Muscle of leg (tissue), 11 donors: ENCODE data around the gene PHLDA1. TPM values are rescaled to one million over a fixed set of nuclear protein-coding genes. Genes with fewer than 3 reads are reported as not detected.

Experiments
- DNase-seq: peaks from one replicate; pipeline ENCODE4 v3.0.0; 2013
- H3K27ac ChIP-seq: one replicate; pipeline ENCODE4 v1.5.1; 2013; ENCODE audit warnings: mild to moderate bottlenecking, low read length, control low read depth
- H3K27me3 ChIP-seq: one replicate; pipeline ENCODE4 v1.6.1; 2013; ENCODE audit warnings: low read length; ENCODE audit not compliant: control insufficient read depth, insufficient read depth
- H3K36me3 ChIP-seq: one replicate; pipeline ENCODE4 v1.6.1; 2013; ENCODE audit warnings: low read length; ENCODE audit not compliant: control insufficient read depth, insufficient read depth
- H3K4me1 ChIP-seq: one replicate; pipeline ENCODE4 v1.6.1; 2013; ENCODE audit warnings: low read length; ENCODE audit not compliant: control insufficient read depth, insufficient read depth
- H3K4me3 ChIP-seq: one replicate; pipeline ENCODE4 v1.5.1; 2013; ENCODE audit warnings: low read length, control low read depth
- H3K9me3 ChIP-seq: replicated peaks from 2 replicates; pipeline ENCODE4 v1.6.1; 2013; ENCODE audit warnings: low read depth, low read length; ENCODE audit not compliant: control insufficient read depth
- WGBS: methylation state at CpG from one replicate; pipeline ENCODE4 v1.1.5; 2013; ENCODE audit warnings: missing lambda C conversion rate; ENCODE audit not compliant: insufficient coverage; 5-methylcytosine and 5-hydroxymethylcytosine counted together
- polyA plus RNA-seq, 8 donors: library from polyadenylated mRNA; unstranded; fragments of 120-200 nt; gene quantifications; one replicate each; pipeline versions ENCODE4 v1.2.1 to v1.2.3, GENCODE V29; 2013; ENCODE audit warnings: inconsistent platforms in 1 of 8, low replicate concordance in 1 of 8; ENCODE audit not compliant: insufficient read length in 8 of 8, insufficient read depth in 1 of 8
- total RNA-seq: library from RNA; stranded (reverse); fragments of 120-200 nt; gene quantifications from one replicate; pipeline ENCODE4 v1.2.4, GENCODE V29; 2013

The PHLDA1 gene
- total and polyA plus RNA-seq, 9 donors, result 15.3 to 42.0 (median 23.8) TPM

- peak; percentile 43 for DNase-seq
Observed at GRCh38 chr12:76006028-76006925, 25.3 kb downstream of the PHLDA1 start.

GRCh38 chr12:76003355-76003638 is 28.3 kb downstream of the PHLDA1 start:
- no peaks in the 10 kb centered on the region for H3K27me3 ChIP-seq
- no peaks in the 10 kb centered on the region for H3K9me3 ChIP-seq
- no peak for DNase-seq
- WGBS, result no CpG with 5 or more reads among the region's 2 CpGs
- H3K4me1 ChIP-seq, result peaks cover 9% of the 10 kb centered on the region
- no peak overlapping the region for H3K4me3 ChIP-seq
- H3K27ac ChIP-seq, result no peak overlapping the region
- no peaks in the 10 kb centered on the region for H3K36me3 ChIP-seq

More at GRCh38 chr12:76006028-76006925, 25.3 kb downstream of the PHLDA1 start:
- H3K9me3 ChIP-seq, result no peaks in the 10 kb centered on the region
- H3K36me3 ChIP-seq, result no peaks in the 10 kb centered on the region
- no peak overlapping the region for H3K4me3 ChIP-seq
- 67% methylated on average over 1 of the region's 9 CpGs for WGBS
- no peak overlapping the region for H3K27ac ChIP-seq
- H3K27me3 ChIP-seq, result no peaks in the 10 kb centered on the region
- H3K4me1 ChIP-seq, result peaks cover 12% of the 10 kb centered on the region

GRCh38 chr12:76002598-76003354 is 28.8 kb downstream of the PHLDA1 start:
- Histone ChIP-seq H3K4me1 (peaks cover 9% of the 10 kb centered on the region), H3K36me3 (no peaks in the 10 kb centered on the region), H3K4me3 (no peak overlapping the region), H3K9me3 (no peaks in the 10 kb centered on the region), H3K27me3 (no peaks in the 10 kb centered on the region), H3K27ac (no peak overlapping the region)
- peak; percentile 32 for DNase-seq
- WGBS, result no CpG with 5 or more reads among the region's 1 CpG

GRCh38 chr12:75998292-75999063 is 33.1 kb downstream of the PHLDA1 start:
- no CpG with 5 or more reads among the region's 4 CpGs for WGBS
- DNase-seq, result no peak
- H3K4me3 ChIP-seq, result no peak overlapping the region

GRCh38 chr12:75997658-75998057 is 33.9 kb downstream of the PHLDA1 start:
- Histone ChIP-seq H3K9me3 (no peaks in the 10 kb centered on the region), H3K27ac (no peak overlapping the region), H3K36me3 (no peaks in the 10 kb centered on the region), H3K4me1 (no peaks in the 10 kb centered on the region), H3K27me3 (no peaks in the 10 kb centered on the region), H3K4me3 (no peak overlapping the region)
- DNase-seq, result no peak
- WGBS, result 69% methylated on average over 3 of the region's 3 CpGs

More at GRCh38 chr12:75998292-75999063, 33.1 kb downstream of the PHLDA1 start:
- H3K27me3 ChIP-seq, result no peaks in the 10 kb centered on the region
- H3K36me3 ChIP-seq, result no peaks in the 10 kb centered on the region
- H3K4me1 ChIP-seq, result peaks cover 4% of the 10 kb centered on the region
- no peak overlapping the region for H3K27ac ChIP-seq
- no peaks in the 10 kb centered on the region for H3K9me3 ChIP-seq

GRCh38 chr12:75996861-75997447 is 34.6 kb downstream of the PHLDA1 start:
- no peaks in the 10 kb centered on the region for H3K4me1 ChIP-seq
- no peaks in the 10 kb centered on the region for H3K36me3 ChIP-seq
- H3K4me3 ChIP-seq, result no peak overlapping the region
- H3K27me3 ChIP-seq, result no peaks in the 10 kb centered on the region
- no CpG with 5 or more reads among the region's 1 CpG for WGBS
- no peaks in the 10 kb centered on the region for H3K9me3 ChIP-seq
- H3K27ac ChIP-seq, result no peak overlapping the region
- peak; percentile 86 for DNase-seq

GRCh38 chr12:75995691-75996090 is 35.9 kb downstream of the PHLDA1 start:
- Histone ChIP-seq H3K27ac (no peak overlapping the region), H3K9me3 (no peaks in the 10 kb centered on the region), H3K4me1 (no peaks in the 10 kb centered on the region), H3K36me3 (no peaks in the 10 kb centered on the region), H3K27me3 (no peaks in the 10 kb centered on the region), H3K4me3 (no peak overlapping the region)
- no peak for DNase-seq

- Histone ChIP-seq H3K27ac (no peak overlapping the region), H3K9me3 (no peaks in the 10 kb centered on the region), H3K4me1 (no peaks in the 10 kb centered on the region), H3K27me3 (no peaks in the 10 kb centered on the region), H3K36me3 (no peaks in the 10 kb centered on the region), H3K4me3 (no peak overlapping the region)
- DNase-seq, result no peak
- WGBS, result no CpG with 5 or more reads among the region's 4 CpGs
Observed at GRCh38 chr12:75994069-75994740, 37.4 kb downstream of the PHLDA1 start.

GRCh38 chr12:75991753-75992152 is 39.8 kb downstream of the PHLDA1 start:
- Histone ChIP-seq H3K4me1 (no peaks in the 10 kb centered on the region), H3K27ac (no peak overlapping the region), H3K27me3 (no peaks in the 10 kb centered on the region), H3K36me3 (no peaks in the 10 kb centered on the region), H3K4me3 (no peak overlapping the region), H3K9me3 (no peaks in the 10 kb centered on the region)
- no peak for DNase-seq
- WGBS, result no CpG with 5 or more reads among the region's 5 CpGs
